Activated gamma-delta T cell (primary cell): ENCODE results near the gene SLC14A1.

Experiments used
- DNase-seq: peaks from one replicate; lab custom pipeline; 2025; lab: John Stamatoyannopoulos, UW

SLC14A1 gene

GRCh38 chr18:45801416-45802004 is 77.5 kb downstream of the SLC14A1 start:
- DNase-seq: no peak
